SHP77 (cell line): ENCODE measurements around the gene ORAI1.
A peak's percentile ranks its signal among the peaks of the same experiment; 100 is the strongest.
"Not testable (repeated sequence)": the region's sequence is repeated elsewhere in the genome, so short reads cannot be mapped to it uniquely, and the experiment has no call there.

Experiments used
- DNase-seq, 2 experiments: peaks; one replicate each; lab custom pipeline; 2025; lab: John Stamatoyannopoulos, UW

ORAI1 gene

GRCh38 chr12:121626087-121626852, at the start of gene ORAI1:
Gene ORAI1, plus strand, starts transcription at chr12:121626530.
- DNase-seq = peak; percentile 88 to 90

- no peak for DNase-seq
Observed at GRCh38 chr12:121576851-121577391, 49.4 kb upstream of the ORAI1 start.

GRCh38 chr12:121577443-121578180, 48.7 kb upstream of the ORAI1 start:
- DNase-seq = no peak

GRCh38 chr12:121578230-121579189, 47.8 kb upstream of the ORAI1 start:
- no peak for DNase-seq

- peak in 1 of 2 experiments; percentile 44 for DNase-seq
Observed at GRCh38 chr12:121579190-121579791, 47.0 kb upstream of the ORAI1 start.

GRCh38 chr12:121579981-121580868, 46.1 kb upstream of the ORAI1 start:
- peak; percentile 66 to 82 for DNase-seq

GRCh38 chr12:121580959-121581685, 45.2 kb upstream of the ORAI1 start, which contains the start of gene KDM2B:
Gene KDM2B, minus strand, starts transcription at chr12:121581023. Its CDS starts 112 bp downstream, at chr12:121580911.
- DNase-seq = peak; percentile 73 to 81

- no peak for DNase-seq
Observed at GRCh38 chr12:121581686-121582429, 44.5 kb upstream of the ORAI1 start.

- DNase-seq = no peak
Observed at GRCh38 chr12:121582583-121583333, 43.6 kb upstream of the ORAI1 start.

- DNase-seq = not testable (repeated sequence)
Observed at GRCh38 chr12:121583334-121583661, 43.0 kb upstream of the ORAI1 start.

GRCh38 chr12:121584885-121585284, 41.4 kb upstream of the ORAI1 start:
- DNase-seq = not testable (repeated sequence)

- DNase-seq = no peak
Observed at GRCh38 chr12:121590476-121591143, 35.7 kb upstream of the ORAI1 start.

GRCh38 chr12:121592320-121592719, 34.0 kb upstream of the ORAI1 start:
- no peak for DNase-seq

- DNase-seq = no peak
Observed at GRCh38 chr12:121595520-121595919, 30.8 kb upstream of the ORAI1 start.

GRCh38 chr12:121596526-121596925, 29.8 kb upstream of the ORAI1 start:
- DNase-seq = no peak

- no peak for DNase-seq
Observed at GRCh38 chr12:121600702-121601336, 25.5 kb upstream of the ORAI1 start.

- no peak for DNase-seq
Observed at GRCh38 chr12:121602766-121603165, 23.6 kb upstream of the ORAI1 start.
